IMR-90 (cell line): ENCODE results near the gene RGS14. TPM values are rescaled to one million over a fixed set of nuclear protein-coding genes. Genes with fewer than 3 reads are reported as not detected.

Experiments
- ATAC-seq: fragments of 200-7000 bp; cut with Tn5 transposase; 2 replicates; pipeline ENCODE4 v1.9.1; 2020; ENCODE audit warnings: low read depth, mild to moderate bottlenecking, moderate library complexity
- BruUV-seq: library from RNA; stranded (reverse); fragments of 400-500 nt; replicated peaks from 2 replicates; lab custom pipeline; 2021; lab: Mats Ljungman, UMichigan
- CTCF ChIA-PET: fragments of 300-600 bp; formaldehyde crosslinking; extraction: SDS; loops from one replicate; lab custom pipeline; 2021; ENCODE audit warnings: antibody characterized with exemption; lab: Yijun Ruan, JAX
- POLR2A ChIA-PET: fragments of 300-600 bp; sonication (Branson Sonifier 250); formaldehyde crosslinking; loops from one replicate; lab custom pipeline; 2022; ENCODE audit warnings: antibody characterized with exemption; ENCODE audit not compliant: unreplicated experiment; lab: Charles Lee
- DNase-seq: peaks from one replicate; pipeline ENCODE4 v3.0.0; 2013
- H2AFZ ChIP-seq: replicated peaks from 2 replicates; pipeline ENCODE3; 2013; ENCODE audit warnings: low read length, mild to moderate bottlenecking; ENCODE audit not compliant: poor library complexity
- H2AK5ac ChIP-seq: 2 replicates; pipeline ENCODE4 v1.6.1; 2013; ENCODE audit warnings: low read depth, low read length, inconsistent platforms
- H2AK9ac ChIP-seq: replicated peaks from 2 replicates; pipeline ENCODE3; 2013; ENCODE audit warnings: mild to moderate bottlenecking, low read depth, low read length, moderate library complexity; ENCODE audit not compliant: poor library complexity
- H2BK120ac ChIP-seq: 2 replicates; pipeline ENCODE4 v1.6.1; 2013; ENCODE audit warnings: low read depth, low read length, inconsistent platforms
- H2BK15ac ChIP-seq: 3 replicates; pipeline ENCODE4 v1.6.1; 2013; ENCODE audit warnings: low read depth, low read length, inconsistent platforms
- H2BK20ac ChIP-seq: 2 replicates; pipeline ENCODE4 v1.6.1; 2013; ENCODE audit warnings: low read depth, mild to moderate bottlenecking, inconsistent platforms, low read length, moderate library complexity
- H2BK5ac ChIP-seq: 2 replicates; pipeline ENCODE4 v1.6.1; 2013; ENCODE audit warnings: mild to moderate bottlenecking, low read depth, low read length, inconsistent platforms; ENCODE audit not compliant: poor library complexity, severe bottlenecking
- H3K14ac ChIP-seq: replicated peaks from 2 replicates; pipeline ENCODE4 v1.6.1; 2013; ENCODE audit warnings: low read depth, low read length, inconsistent platforms
- H3K18ac ChIP-seq: 2 replicates; pipeline ENCODE4 v1.6.1; 2013; ENCODE audit warnings: low read depth, low read length, control low read depth
- H3K23ac ChIP-seq: 2 replicates; pipeline ENCODE4 v1.6.1; 2013; ENCODE audit warnings: low read depth, low read length, inconsistent platforms
- H3K27ac ChIP-seq: 2 replicates; pipeline ENCODE4 v1.5.1; 2013; ENCODE audit warnings: mild to moderate bottlenecking, control low read depth, low read length; ENCODE audit not compliant: insufficient read depth
- H3K27me3 ChIP-seq: 2 replicates; pipeline ENCODE4 v1.6.1; 2013; ENCODE audit warnings: low read length; ENCODE audit not compliant: control insufficient read depth, insufficient read depth
- H3K36me3 ChIP-seq: 2 replicates; pipeline ENCODE4 v1.6.1; 2013; ENCODE audit warnings: low read length, mixed read lengths; ENCODE audit not compliant: control insufficient read depth, insufficient read depth
- H3K4ac ChIP-seq: 2 replicates; pipeline ENCODE4 v1.6.1; 2013; ENCODE audit warnings: low read depth, low read length, inconsistent platforms
- H3K4me1 ChIP-seq: 2 replicates; pipeline ENCODE4 v1.6.1; 2013; ENCODE audit warnings: low read length, mixed read lengths; ENCODE audit not compliant: control insufficient read depth, insufficient read depth
- H3K4me2 ChIP-seq: 2 replicates; pipeline ENCODE4 v1.6.1; 2013; ENCODE audit warnings: low read depth, mild to moderate bottlenecking, control low read depth, low read length, moderate library complexity
- H3K4me3 ChIP-seq: 2 replicates; pipeline ENCODE4 v1.5.1; 2013; ENCODE audit warnings: low read depth, mild to moderate bottlenecking, control low read depth, low read length, moderate library complexity; ENCODE audit not compliant: insufficient read depth
- H3K56ac ChIP-seq: 2 replicates; pipeline ENCODE4 v1.6.1; 2013; ENCODE audit warnings: low read length, inconsistent platforms; ENCODE audit not compliant: insufficient read depth; ENCODE audit errors: extremely low read depth
- H3K79me1 ChIP-seq, 2 experiments: 2 replicates each; pipeline ENCODE4 v1.6.1; 2013; ENCODE audit warnings: low read length in 2 of 2, inconsistent platforms in 1 of 2, low read depth in 1 of 2
- H3K9ac ChIP-seq: 2 replicates; pipeline ENCODE4 v1.6.1; 2013; ENCODE audit warnings: low read depth, low read length, control low read depth
- H3K9me1 ChIP-seq: 2 replicates; pipeline ENCODE4 v1.6.1; 2013; ENCODE audit warnings: low read length, inconsistent platforms; ENCODE audit not compliant: insufficient read depth
- H3K9me3 ChIP-seq: 2 replicates; pipeline ENCODE4 v1.6.1; 2013; ENCODE audit warnings: low read length; ENCODE audit not compliant: control insufficient read depth, insufficient read depth
- H4K20me1 ChIP-seq: 2 replicates; pipeline ENCODE4 v1.6.1; 2013; ENCODE audit warnings: low read length, inconsistent platforms; ENCODE audit not compliant: insufficient read depth
- H4K5ac ChIP-seq: 2 replicates; pipeline ENCODE4 v1.6.1; 2013; ENCODE audit warnings: mild to moderate bottlenecking, low read depth, low read length, control low read depth
- H4K8ac ChIP-seq, 2 experiments: 2 replicates each; pipeline ENCODE4 v1.6.1; 2013; ENCODE audit warnings: low read depth in 2 of 2, low read length in 2 of 2, control low read depth in 1 of 2, inconsistent platforms in 1 of 2
- H4K91ac ChIP-seq: 2 replicates; pipeline ENCODE4 v1.6.1; 2013; ENCODE audit warnings: low read depth, low read length, inconsistent platforms; ENCODE audit not compliant: insufficient read depth
- CEBPB ChIP-seq: IDR thresholded peaks from 2 replicates; pipeline ENCODE4 v1.6.1; 2012; ENCODE audit warnings: low read depth, low read length, improper control_type of control experiment
- CTCF ChIP-seq: conservative IDR thresholded peaks from 2 replicates; pipeline ENCODE4 v1.5.1; 2012; ENCODE audit warnings: mild to moderate bottlenecking, low read depth, low read length, improper control_type of control experiment
- ELK1 ChIP-seq: fragments of 150-350 bp; IDR thresholded peaks from 2 replicates; pipeline ENCODE4 v1.6.1; 2016; ENCODE audit warnings: low read depth, mild to moderate bottlenecking, low read length, moderate library complexity, borderline replicate concordance
- FOS ChIP-seq: fragments of 150-350 bp; IDR thresholded peaks from 2 replicates; pipeline ENCODE4 v1.6.1; 2016; ENCODE audit warnings: low read depth, low read length
- MAFK ChIP-seq: IDR thresholded peaks from 2 replicates; pipeline ENCODE4 v1.6.1; 2012; ENCODE audit warnings: low read depth, low read length, improper control_type of control experiment
- MXI1 ChIP-seq: IDR thresholded peaks from 2 replicates; pipeline ENCODE4 v1.6.1; 2012; ENCODE audit warnings: low read depth, mild to moderate bottlenecking, low read length, moderate library complexity, borderline replicate concordance
- NFE2L2 ChIP-seq: fragments of 150-350 bp; IDR thresholded peaks from 2 replicates; pipeline ENCODE4 v1.6.1; 2016; ENCODE audit warnings: low read depth, mild to moderate bottlenecking, low read length
- POLR2A ChIP-seq: IDR thresholded peaks from 2 replicates; pipeline ENCODE4 v1.6.1; 2012; ENCODE audit warnings: mild to moderate bottlenecking, low read depth, low read length
- RAD21 ChIP-seq: IDR thresholded peaks from 2 replicates; pipeline ENCODE4 v1.6.1; 2012; ENCODE audit warnings: low read length, improper control_type of control experiment
- RCOR1 ChIP-seq: IDR thresholded peaks from 2 replicates; pipeline ENCODE4 v1.6.1; 2012; ENCODE audit warnings: mild to moderate bottlenecking, low read length, improper control_type of control experiment; ENCODE audit not compliant: insufficient replicate concordance
- RFX5 ChIP-seq: IDR thresholded peaks from 2 replicates; pipeline ENCODE4 v1.8.0; 2012; ENCODE audit warnings: low read depth, mild to moderate bottlenecking, low read length, moderate library complexity
- USF2 ChIP-seq: fragments of 150-350 bp; IDR thresholded peaks from 2 replicates; pipeline ENCODE4 v1.6.1; 2017; ENCODE audit warnings: mild to moderate bottlenecking, antibody characterized with exemption, low read length, low read depth
- WGBS, 2 experiments: methylation state at CpG; one replicate each; pipeline versions ENCODE4 v1.1.5 to v1.1.7; 2013; ENCODE audit warnings: missing lambda C conversion rate in 2 of 2; ENCODE audit not compliant: insufficient read length in 1 of 2; ENCODE audit errors: extremely low coverage in 2 of 2; 5-methylcytosine and 5-hydroxymethylcytosine counted together
- dilution Hi-C: fragments of 300-500 bp; cut with HindIII; formaldehyde crosslinking; loops from one replicate; pipeline ENCODE4 v1.14.3; 2018; ENCODE audit warnings: low sequenced_read_pairs; ENCODE audit not compliant: unreplicated experiment
- in situ Hi-C: fragments of 300-500 bp; cut with MboI; formaldehyde crosslinking; loops from 3 replicates; pipeline ENCODE4 v1.14.3; 2019; ENCODE audit warnings: low sequenced_read_pairs, inconsistent platforms, mixed read lengths
- intact Hi-C: fragments of 100-400 bp; cut with micrococcal nuclease; formaldehyde crosslinking; loops from 2 replicates; pipeline ENCODE4 v1.10.0; 2022
- polyA plus RNA-seq, 3 experiments: library from polyadenylated mRNA; depleted of rRNA; stranded (reverse); fragments of >200 nt; gene quantifications; 2 replicates each; pipeline ENCODE4 v1.2.3, GENCODE V29; 2012; ENCODE audit warnings: low replicate concordance in 1 of 3
- total RNA-seq: library from RNA; depleted of rRNA; stranded (reverse); fragments of >200 nt; gene quantifications from 2 replicates; pipeline ENCODE4 v1.2.3, GENCODE V29; 2012

Gene RGS14
- total and polyA plus RNA-seq, 2 of the 4 experiments (the other 2 are of a cell fraction), result 1.1 to 6.5 TPM

GRCh38 chr5:177332031-177332895 lies 25.5 kb upstream of the RGS14 start (continued):
- TF ChIP-seq FOS, result no peak

GRCh38 chr5:177332896-177333260 lies 24.8 kb upstream of the RGS14 start:
- H3K36me3 ChIP-seq, result peaks cover 77% of the 10 kb centered on the region
- no TSS peak for BruUV-seq
- CTCF ChIA-PET, result no interaction called here

More at GRCh38 chr5:177332896-177333260, 24.8 kb upstream of the RGS14 start:
- 100% methylated on average over 6 of the region's 13 CpGs; no CpG with 5 or more reads in 1 of the 2 experiments for WGBS, 2 experiments
- no peak overlapping the region for H3K14ac ChIP-seq
- no peak overlapping the region for H4K8ac ChIP-seq
- H3K9ac ChIP-seq, result no peak overlapping the region
- DNase-seq (no peak), ATAC-seq (no peak)
- H2BK15ac ChIP-seq, result no peak overlapping the region
- dilution Hi-C loops (no loop called here), intact Hi-C loops (no loop called here), in situ Hi-C loops (no loop called here)
- POLR2A ChIA-PET, result no interaction called here
- H2BK5ac ChIP-seq, result no peak overlapping the region
- no peak overlapping the region for H4K5ac ChIP-seq
- no peaks in the 10 kb centered on the region for H3K4me1 ChIP-seq
- H2BK120ac ChIP-seq, result no peak overlapping the region
- H3K79me1 ChIP-seq, result peaks cover 5 to 14% of the 10 kb centered on the region in 2 experiments; a peak in 2 of 4 replicates
- no peak overlapping the region for H3K4ac ChIP-seq
- peaks cover 3% of the 10 kb centered on the region; the same call in 1 of the 2 replicates for H4K20me1 ChIP-seq
- no peak overlapping the region for H3K4me2 ChIP-seq
- H3K27ac ChIP-seq, result no peak overlapping the region
- no peak overlapping the region for H3K23ac ChIP-seq
- H3K18ac ChIP-seq, result no peak overlapping the region
- H3K56ac ChIP-seq, result no peak overlapping the region
- H3K27me3 ChIP-seq, result no peaks in the 10 kb centered on the region
- no peak overlapping the region for H2BK20ac ChIP-seq
- H2AFZ ChIP-seq, result no peak overlapping the region
- no peak overlapping the region for H4K91ac ChIP-seq
- H2AK5ac ChIP-seq, result no peak overlapping the region
- H3K4me3 ChIP-seq, result no peak overlapping the region
- no peaks in the 10 kb centered on the region for H3K9me3 ChIP-seq
- no peak overlapping the region for H2AK9ac ChIP-seq
- no peaks in the 10 kb centered on the region for H3K9me1 ChIP-seq
- TF ChIP-seq NFE2L2 (no peak), MAFK (no peak), RFX5 (no peak), FOS (no peak), USF2 (no peak), MXI1 (no peak), RCOR1 (no peak), RAD21 (no peak), CTCF (no peak), CEBPB (no peak), ELK1 (no peak), POLR2A (no peak)
